Measurements from ENCODE around the gene TCF23. TPM values are rescaled to one million over a fixed set of nuclear protein-coding genes. Genes with fewer than 3 reads are reported as not detected.

TCF23 gene
- total and polyA plus RNA-seq, 2 experiments from 2014 or later = 0.03 to 0.07 TPM

- no peak for TF ChIP-seq EZH2phosphoT487 (IDR thresholded peaks at IDR 0.05; ENCODE audit: unreplicated experiment)
- Histone ChIP-seq H3K4me3 (no peak overlapping the region), H3K36me3 (ENCODE audit: insufficient read depth) (no peaks in the 10 kb centered on the region), H4K20me1 (replicated peaks; ENCODE audit: insufficient read depth) (no peaks in the 10 kb centered on the region), H3K9me2 (ENCODE audit: insufficient read depth) (no peaks in the 10 kb centered on the region), H3K4me1 (ENCODE audit: insufficient read depth) (peaks cover 11% of the 10 kb centered on the region), H3K79me2 (replicated peaks; ENCODE audit: insufficient read depth) (no peaks in the 10 kb centered on the region), H3K27ac (ENCODE audit: low read depth) (no peak overlapping the region), H2AFZ (no peak overlapping the region), H3K27me3 (ENCODE audit: insufficient read depth) (peaks cover 37% of the 10 kb centered on the region), H3K4me2 (no peak overlapping the region), H3F3A (replicated peaks; ENCODE audit: low read depth) (peaks cover 9% of the 10 kb centered on the region; the same call in 1 of the 2 replicates)
- Mint-ChIP-seq H3K9me3 (no peaks in the 10 kb centered on the region; the same call in 2 of the 3 replicates), H3K4me3 (no peak overlapping the region), H3K27ac (no peak overlapping the region), H3K4me1 (peaks cover 12% of the 10 kb centered on the region), H3K27me3 (ENCODE audit: insufficient read depth, low read depth, poor library complexity) (peaks cover 32% of the 10 kb centered on the region), H3K36me3 (ENCODE audit: low read depth) (no peaks in the 10 kb centered on the region)
- ATAC-seq (no peak), DNase-seq (ENCODE audit: low spot score) (no peak)
Measured at GRCh38 chr2:27115519-27115918, 33.3 kb upstream of the TCF23 start.

DNA sequence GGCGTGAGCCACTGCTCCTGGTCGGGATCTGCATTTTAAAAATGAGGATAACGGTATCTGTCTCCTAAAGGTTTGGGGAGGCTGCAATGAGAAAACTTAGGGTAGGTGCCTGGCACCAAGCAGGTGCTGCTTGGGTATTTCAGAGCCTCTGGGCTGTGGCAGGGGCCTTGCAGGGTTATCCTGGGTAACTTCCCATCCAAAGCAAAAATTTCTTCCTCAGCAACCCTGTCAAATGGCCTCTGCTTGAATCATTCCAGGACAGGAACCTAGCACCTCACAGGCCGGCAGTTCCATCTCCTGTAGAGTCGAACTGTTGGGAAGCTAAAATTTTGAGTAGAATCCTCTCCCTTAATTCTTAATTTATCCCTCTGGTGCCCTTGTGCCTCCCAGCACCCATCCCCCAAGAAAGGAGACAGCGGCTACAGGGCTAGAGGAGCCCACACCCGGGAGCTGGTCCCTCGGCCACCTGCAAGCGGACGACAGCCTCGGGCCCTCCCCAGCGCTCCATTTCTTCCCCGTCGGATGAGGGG is 30.7 kb upstream of the TCF23 start:
- Histone ChIP-seq H3K4me1 (ENCODE audit: insufficient read depth) (peaks cover 12% of the 10 kb centered on the region), H4K20me1 (replicated peaks; ENCODE audit: insufficient read depth) (no peaks in the 10 kb centered on the region), H3K27ac (ENCODE audit: low read depth) (no peak overlapping the region), H3K79me2 (replicated peaks; ENCODE audit: insufficient read depth) (no peaks in the 10 kb centered on the region), H3F3A (replicated peaks; ENCODE audit: low read depth) (peaks cover 9% of the 10 kb centered on the region; the same call in 1 of the 2 replicates), H2AFZ (peak overlapping the region; percentile 96), H3K4me3 (peak overlapping the region; percentile 65), H3K4me2 (peak overlapping the region; percentile 85), H3K36me3 (ENCODE audit: insufficient read depth) (no peaks in the 10 kb centered on the region), H3K27me3 (ENCODE audit: insufficient read depth) (peaks cover 62% of the 10 kb centered on the region), H3K9me2 (ENCODE audit: insufficient read depth) (no peaks in the 10 kb centered on the region)
- DNase-seq (ENCODE audit: low spot score) (no peak), ATAC-seq (peak; percentile 70)
- Mint-ChIP-seq H3K27ac (no peak overlapping the region), H3K9me3 (no peaks in the 10 kb centered on the region; the same call in 2 of the 3 replicates), H3K27me3 (ENCODE audit: insufficient read depth, low read depth, poor library complexity) (peaks cover 50% of the 10 kb centered on the region), H3K4me3 (peak overlapping the region; percentile 66), H3K4me1 (peaks cover 8% of the 10 kb centered on the region; the same call in 2 of the 3 replicates), H3K36me3 (ENCODE audit: low read depth) (no peaks in the 10 kb centered on the region; the same call in 2 of the 3 replicates)
- TF ChIP-seq CREB1 (CRISPR knock-in tag; IDR thresholded peaks at IDR 0.05; ENCODE audit: low read depth) = no peak
- TF ChIP-seq, protein P1, sequence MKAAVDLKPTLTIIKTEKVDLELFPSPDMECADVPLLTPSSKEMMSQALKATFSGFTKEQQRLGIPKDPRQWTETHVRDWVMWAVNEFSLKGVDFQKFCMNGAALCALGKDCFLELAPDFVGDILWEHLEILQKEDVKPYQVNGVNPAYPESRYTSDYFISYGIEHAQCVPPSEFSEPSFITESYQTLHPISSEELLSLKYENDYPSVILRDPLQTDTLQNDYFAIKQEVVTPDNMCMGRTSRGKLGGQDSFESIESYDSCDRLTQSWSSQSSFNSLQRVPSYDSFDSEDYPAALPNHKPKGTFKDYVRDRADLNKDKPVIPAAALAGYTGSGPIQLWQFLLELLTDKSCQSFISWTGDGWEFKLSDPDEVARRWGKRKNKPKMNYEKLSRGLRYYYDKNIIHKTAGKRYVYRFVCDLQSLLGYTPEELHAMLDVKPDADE (IDR thresholded peaks at IDR 0.05) = no peak
- TF ChIP-seq STAT1 (IDR thresholded peaks at IDR 0.05; ENCODE audit: unreplicated experiment) = no peak
- TF ChIP-seq, protein P2, sequence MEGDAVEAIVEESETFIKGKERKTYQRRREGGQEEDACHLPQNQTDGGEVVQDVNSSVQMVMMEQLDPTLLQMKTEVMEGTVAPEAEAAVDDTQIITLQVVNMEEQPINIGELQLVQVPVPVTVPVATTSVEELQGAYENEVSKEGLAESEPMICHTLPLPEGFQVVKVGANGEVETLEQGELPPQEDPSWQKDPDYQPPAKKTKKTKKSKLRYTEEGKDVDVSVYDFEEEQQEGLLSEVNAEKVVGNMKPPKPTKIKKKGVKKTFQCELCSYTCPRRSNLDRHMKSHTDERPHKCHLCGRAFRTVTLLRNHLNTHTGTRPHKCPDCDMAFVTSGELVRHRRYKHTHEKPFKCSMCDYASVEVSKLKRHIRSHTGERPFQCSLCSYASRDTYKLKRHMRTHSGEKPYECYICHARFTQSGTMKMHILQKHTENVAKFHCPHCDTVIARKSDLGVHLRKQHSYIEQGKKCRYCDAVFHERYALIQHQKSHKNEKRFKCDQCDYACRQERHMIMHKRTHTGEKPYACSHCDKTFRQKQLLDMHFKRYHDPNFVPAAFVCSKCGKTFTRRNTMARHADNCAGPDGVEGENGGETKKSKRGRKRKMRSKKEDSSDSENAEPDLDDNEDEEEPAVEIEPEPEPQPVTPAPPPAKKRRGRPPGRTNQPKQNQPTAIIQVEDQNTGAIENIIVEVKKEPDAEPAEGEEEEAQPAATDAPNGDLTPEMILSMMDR (conservative IDR thresholded peaks at IDR 0.05; ENCODE audit: low read depth in 2 of 2) = no peak
- no peak for TF ChIP-seq POLR2AphosphoS5 (IDR thresholded peaks at IDR 0.05; ENCODE audit: low read depth)
- TF ChIP-seq ZNF331 (CRISPR knock-in tag; IDR thresholded peaks at IDR 0.05; ENCODE audit: low read depth) = no peak
- TF ChIP-seq, protein P3, sequence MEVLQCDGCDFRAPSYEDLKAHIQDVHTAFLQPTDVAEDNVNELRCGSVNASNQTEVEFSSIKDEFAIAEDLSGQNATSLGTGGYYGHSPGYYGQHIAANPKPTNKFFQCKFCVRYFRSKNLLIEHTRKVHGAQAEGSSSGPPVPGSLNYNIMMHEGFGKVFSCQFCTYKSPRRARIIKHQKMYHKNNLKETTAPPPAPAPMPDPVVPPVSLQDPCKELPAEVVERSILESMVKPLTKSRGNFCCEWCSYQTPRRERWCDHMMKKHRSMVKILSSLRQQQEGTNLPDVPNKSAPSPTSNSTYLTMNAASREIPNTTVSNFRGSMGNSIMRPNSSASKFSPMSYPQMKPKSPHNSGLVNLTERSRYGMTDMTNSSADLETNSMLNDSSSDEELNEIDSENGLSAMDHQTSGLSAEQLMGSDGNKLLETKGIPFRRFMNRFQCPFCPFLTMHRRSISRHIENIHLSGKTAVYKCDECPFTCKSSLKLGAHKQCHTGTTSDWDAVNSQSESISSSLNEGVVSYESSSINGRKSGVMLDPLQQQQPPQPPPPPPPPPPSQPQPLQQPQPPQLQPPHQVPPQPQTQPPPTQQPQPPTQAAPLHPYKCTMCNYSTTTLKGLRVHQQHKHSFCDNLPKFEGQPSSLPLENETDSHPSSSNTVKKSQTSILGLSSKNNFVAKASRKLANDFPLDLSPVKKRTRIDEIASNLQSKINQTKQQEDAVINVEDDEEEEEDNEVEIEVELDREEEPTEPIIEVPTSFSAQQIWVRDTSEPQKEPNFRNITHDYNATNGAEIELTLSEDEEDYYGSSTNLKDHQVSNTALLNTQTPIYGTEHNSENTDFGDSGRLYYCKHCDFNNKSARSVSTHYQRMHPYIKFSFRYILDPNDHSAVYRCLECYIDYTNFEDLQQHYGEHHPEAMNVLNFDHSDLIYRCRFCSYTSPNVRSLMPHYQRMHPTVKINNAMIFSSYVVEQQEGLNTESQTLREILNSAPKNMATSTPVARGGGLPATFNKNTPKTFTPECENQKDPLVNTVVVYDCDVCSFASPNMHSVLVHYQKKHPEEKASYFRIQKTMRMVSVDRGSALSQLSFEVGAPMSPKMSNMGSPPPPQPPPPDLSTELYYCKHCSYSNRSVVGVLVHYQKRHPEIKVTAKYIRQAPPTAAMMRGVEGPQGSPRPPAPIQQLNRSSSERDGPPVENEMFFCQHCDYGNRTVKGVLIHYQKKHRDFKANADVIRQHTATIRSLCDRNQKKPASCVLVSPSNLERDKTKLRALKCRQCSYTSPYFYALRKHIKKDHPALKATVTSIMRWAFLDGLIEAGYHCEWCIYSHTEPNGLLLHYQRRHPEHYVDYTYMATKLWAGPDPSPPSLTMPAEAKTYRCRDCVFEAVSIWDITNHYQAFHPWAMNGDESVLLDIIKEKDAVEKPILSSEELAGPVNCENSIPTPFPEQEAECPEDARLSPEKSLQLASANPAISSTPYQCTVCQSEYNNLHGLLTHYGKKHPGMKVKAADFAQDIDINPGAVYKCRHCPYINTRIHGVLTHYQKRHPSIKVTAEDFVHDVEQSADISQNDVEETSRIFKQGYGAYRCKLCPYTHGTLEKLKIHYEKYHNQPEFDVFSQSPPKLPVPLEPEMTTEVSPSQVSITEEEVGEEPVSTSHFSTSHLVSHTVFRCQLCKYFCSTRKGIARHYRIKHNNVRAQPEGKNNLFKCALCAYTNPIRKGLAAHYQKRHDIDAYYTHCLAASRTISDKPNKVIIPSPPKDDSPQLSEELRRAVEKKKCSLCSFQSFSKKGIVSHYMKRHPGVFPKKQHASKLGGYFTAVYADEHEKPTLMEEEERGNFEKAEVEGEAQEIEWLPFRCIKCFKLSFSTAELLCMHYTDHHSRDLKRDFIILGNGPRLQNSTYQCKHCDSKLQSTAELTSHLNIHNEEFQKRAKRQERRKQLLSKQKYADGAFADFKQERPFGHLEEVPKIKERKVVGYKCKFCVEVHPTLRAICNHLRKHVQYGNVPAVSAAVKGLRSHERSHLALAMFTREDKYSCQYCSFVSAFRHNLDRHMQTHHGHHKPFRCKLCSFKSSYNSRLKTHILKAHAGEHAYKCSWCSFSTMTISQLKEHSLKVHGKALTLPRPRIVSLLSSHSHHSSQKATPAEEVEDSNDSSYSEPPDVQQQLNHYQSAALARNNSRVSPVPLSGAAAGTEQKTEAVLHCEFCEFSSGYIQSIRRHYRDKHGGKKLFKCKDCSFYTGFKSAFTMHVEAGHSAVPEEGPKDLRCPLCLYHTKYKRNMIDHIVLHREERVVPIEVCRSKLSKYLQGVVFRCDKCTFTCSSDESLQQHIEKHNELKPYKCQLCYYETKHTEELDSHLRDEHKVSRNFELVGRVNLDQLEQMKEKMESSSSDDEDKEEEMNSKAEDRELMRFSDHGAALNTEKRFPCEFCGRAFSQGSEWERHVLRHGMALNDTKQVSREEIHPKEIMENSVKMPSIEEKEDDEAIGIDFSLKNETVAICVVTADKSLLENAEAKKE (CRISPR knock-in tag; IDR thresholded peaks at IDR 0.05) = no peak
- no peak for TF ChIP-seq ZNF114 (CRISPR knock-in tag; IDR thresholded peaks at IDR 0.05)
- TF ChIP-seq NANOG (IDR thresholded peaks at IDR 0.05; ENCODE audit: borderline replicate concordance) = no peak
- no peak for TF ChIP-seq JUNB (IDR thresholded peaks at IDR 0.05; ENCODE audit: unreplicated experiment)
